ENCODE measurements around the gene ATOSB. TPM values are rescaled to one million over a fixed set of nuclear protein-coding genes. Genes with fewer than 3 reads are reported as not detected.

ATOSB gene
- total RNA-seq, 1 donor from 2014 or later = 30.3 TPM

DNA sequence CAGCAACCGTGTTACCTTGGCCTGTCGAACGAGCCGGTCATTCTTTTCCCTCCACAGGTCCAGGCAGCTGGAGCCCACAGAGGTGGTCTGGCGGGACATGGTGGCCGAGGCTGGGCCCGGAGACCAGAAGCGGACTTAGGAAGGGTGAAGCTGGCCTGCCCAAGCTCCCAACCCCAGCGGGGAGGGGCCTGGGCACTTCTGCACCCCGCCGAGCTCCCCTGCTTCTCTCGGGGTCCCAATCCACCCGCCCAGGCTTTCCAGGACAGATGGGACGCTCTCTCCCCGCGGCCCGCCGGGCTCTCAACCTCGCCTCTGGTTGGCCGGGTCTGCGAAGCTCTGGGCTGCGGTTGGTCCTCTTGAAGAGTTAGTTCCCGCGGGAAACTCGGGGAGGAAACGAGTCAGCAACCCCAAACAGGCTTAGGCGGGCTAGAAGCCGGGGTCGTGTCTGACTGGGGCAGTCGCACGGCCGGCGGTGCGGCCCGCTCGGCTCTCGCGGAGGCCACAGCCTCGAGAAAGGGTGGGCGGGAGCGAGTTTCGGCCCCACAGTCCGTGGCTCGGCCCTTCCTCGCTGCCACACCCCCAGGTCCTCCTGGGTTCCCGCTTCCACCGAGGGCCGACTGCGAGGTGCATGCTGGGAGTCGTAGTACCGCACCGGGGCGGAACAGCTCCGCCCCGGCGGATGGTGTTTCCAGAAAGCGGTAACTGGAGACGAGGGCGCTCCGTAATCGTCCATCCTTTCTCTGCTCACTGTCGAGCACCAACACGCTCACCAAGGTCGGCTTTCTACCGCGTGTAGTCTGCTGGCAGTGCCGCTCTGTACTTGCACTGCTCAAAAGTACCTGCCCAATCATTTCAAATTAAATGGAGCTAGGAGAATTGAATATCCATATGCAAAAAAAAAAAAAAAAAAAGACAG is 36.0 kb downstream of the ATOSB start, which contains the start of gene FANCG:
TSS of gene FANCG (minus strand) at position 517 of the 916 bp plus-strand sequence. CDS start at position 99, 418 bp downstream.
- TF ChIP-seq, protein P1, sequence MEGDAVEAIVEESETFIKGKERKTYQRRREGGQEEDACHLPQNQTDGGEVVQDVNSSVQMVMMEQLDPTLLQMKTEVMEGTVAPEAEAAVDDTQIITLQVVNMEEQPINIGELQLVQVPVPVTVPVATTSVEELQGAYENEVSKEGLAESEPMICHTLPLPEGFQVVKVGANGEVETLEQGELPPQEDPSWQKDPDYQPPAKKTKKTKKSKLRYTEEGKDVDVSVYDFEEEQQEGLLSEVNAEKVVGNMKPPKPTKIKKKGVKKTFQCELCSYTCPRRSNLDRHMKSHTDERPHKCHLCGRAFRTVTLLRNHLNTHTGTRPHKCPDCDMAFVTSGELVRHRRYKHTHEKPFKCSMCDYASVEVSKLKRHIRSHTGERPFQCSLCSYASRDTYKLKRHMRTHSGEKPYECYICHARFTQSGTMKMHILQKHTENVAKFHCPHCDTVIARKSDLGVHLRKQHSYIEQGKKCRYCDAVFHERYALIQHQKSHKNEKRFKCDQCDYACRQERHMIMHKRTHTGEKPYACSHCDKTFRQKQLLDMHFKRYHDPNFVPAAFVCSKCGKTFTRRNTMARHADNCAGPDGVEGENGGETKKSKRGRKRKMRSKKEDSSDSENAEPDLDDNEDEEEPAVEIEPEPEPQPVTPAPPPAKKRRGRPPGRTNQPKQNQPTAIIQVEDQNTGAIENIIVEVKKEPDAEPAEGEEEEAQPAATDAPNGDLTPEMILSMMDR (IDR thresholded peaks at IDR 0.05) = peak; percentile 8
- Mint-ChIP-seq H3K36me3 (ENCODE audit: unreplicated experiment) (peaks cover 2% of the 10 kb centered on the region), H3K4me1 (ENCODE audit: unreplicated experiment) (peaks cover 24% of the 10 kb centered on the region), H3K27ac (ENCODE audit: unreplicated experiment) (peak within 1 kb of the TSS; percentile 95), H3K27me3 (ENCODE audit: unreplicated experiment) (no peaks in the 10 kb centered on the region), H3K9me3 (ENCODE audit: unreplicated experiment) (no peaks in the 10 kb centered on the region), H3K4me3 (ENCODE audit: unreplicated experiment) (peak within 1 kb of the TSS; percentile 87)
- DNase-seq (ENCODE audit: extremely low spot score, unreplicated experiment) = peak; percentile 95

DNA sequence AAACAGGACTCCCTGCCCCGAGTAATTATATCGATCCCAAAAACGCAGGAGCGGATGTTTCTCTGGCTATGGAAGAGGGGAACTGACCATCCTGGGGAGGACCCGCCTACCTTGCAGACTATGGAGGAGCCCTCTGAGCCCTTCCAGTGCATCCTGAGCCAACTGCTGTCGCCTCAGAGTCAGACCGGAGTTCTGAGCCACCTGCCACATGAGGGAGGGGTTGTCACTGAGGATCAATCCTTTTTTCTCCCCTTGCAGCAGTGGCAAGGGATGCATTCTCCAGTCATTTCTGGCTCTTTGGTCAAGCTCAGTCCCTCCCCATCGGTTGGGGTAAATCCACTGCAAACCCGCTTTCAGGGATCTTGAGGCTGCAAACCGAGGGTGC is 36.6 kb downstream of the ATOSB start:
- TF ChIP-seq, protein P1 (IDR thresholded peaks at IDR 0.05) = no peak
- Mint-ChIP-seq H3K27me3 (ENCODE audit: unreplicated experiment) (no peaks in the 10 kb centered on the region), H3K4me1 (ENCODE audit: unreplicated experiment) (peaks cover 24% of the 10 kb centered on the region), H3K36me3 (ENCODE audit: unreplicated experiment) (peaks cover 2% of the 10 kb centered on the region), H3K9me3 (ENCODE audit: unreplicated experiment) (no peaks in the 10 kb centered on the region), H3K4me3 (ENCODE audit: unreplicated experiment) (peak overlapping the region; percentile 87), H3K27ac (ENCODE audit: unreplicated experiment) (peak overlapping the region; percentile 95)
- DNase-seq (ENCODE audit: extremely low spot score, unreplicated experiment) = no peak

DNA sequence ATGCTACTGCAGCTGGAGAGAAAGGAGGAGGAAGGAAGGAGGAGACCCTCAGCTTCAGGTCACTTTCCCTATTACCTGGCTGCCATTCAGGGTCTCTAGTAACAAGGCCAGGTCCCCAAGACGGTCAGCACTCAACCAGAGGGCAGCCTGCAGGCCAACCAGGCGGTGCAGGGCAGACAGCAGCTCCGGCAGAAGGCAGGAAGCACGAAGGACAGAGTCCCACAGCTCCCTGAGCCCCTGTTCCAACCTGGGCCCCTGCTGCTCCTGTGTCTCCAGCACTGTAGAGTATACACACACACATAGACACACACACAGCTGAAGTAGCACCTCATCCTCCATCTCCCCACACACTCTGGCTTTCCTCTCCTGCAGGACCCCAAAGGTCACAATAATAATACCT is 37.6 kb downstream of the ATOSB start:
- TF ChIP-seq, protein P1 (IDR thresholded peaks at IDR 0.05) = no peak
- H3K36me3 Mint-ChIP-seq (ENCODE audit: unreplicated experiment) = peaks cover 2% of the 10 kb centered on the region
- no peaks in the 10 kb centered on the region for H3K27me3 Mint-ChIP-seq (ENCODE audit: unreplicated experiment)
- no peak for DNase-seq (ENCODE audit: extremely low spot score, unreplicated experiment)
- no peak overlapping the region for H3K27ac Mint-ChIP-seq (ENCODE audit: unreplicated experiment)
- H3K9me3 Mint-ChIP-seq (ENCODE audit: unreplicated experiment) = no peaks in the 10 kb centered on the region
- H3K4me1 Mint-ChIP-seq (ENCODE audit: unreplicated experiment) = peaks cover 25% of the 10 kb centered on the region
- H3K4me3 Mint-ChIP-seq (ENCODE audit: unreplicated experiment) = peak overlapping the region; percentile 87

DNA sequence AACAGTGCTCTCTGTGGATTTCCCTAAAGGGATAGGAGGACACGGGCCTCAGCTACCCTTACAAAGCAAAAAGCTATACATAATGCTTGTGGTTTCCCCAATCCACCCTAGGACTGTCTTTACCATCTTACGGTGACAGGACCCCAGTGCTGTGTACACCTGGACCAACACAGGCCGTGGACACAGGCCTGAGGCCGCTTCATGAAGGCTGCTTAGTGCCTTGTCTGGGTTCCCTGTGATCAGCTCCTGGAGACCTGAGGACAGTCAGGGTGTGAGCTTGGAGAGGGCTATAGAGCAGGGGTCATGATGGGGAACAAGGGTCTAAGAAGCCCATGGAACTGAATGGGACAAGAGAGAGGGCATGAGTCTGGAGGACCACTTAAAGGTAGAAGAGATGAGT is 38.8 kb downstream of the ATOSB start:
- Mint-ChIP-seq H3K27ac (ENCODE audit: unreplicated experiment) (no peak overlapping the region), H3K4me3 (ENCODE audit: unreplicated experiment) (no peak overlapping the region), H3K36me3 (ENCODE audit: unreplicated experiment) (peaks cover 2% of the 10 kb centered on the region), H3K27me3 (ENCODE audit: unreplicated experiment) (no peaks in the 10 kb centered on the region), H3K9me3 (ENCODE audit: unreplicated experiment) (no peaks in the 10 kb centered on the region), H3K4me1 (ENCODE audit: unreplicated experiment) (peaks cover 30% of the 10 kb centered on the region)
- DNase-seq (ENCODE audit: extremely low spot score, unreplicated experiment) = no peak
- TF ChIP-seq, protein P1 (IDR thresholded peaks at IDR 0.05) = no peak

DNA sequence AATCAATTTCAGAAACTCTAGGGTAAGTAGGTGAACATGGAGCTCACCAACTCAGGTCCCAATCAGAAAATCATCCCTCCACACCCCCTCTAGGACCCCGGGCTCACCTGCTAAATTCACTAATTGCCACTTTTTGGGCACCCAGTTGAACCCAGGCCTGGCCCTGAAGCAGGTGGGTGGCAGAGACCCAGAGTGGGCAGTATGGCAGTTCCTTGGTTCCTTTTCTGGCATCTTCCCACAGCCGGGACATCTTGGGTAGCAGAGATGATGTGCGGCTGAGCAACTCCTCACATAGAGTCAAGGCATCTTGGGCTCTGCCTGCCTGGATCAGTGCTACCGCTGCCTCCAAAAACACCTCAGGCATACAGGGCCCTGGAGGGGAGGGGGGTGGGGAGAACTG is 40.3 kb downstream of the ATOSB start:
- Mint-ChIP-seq H3K9me3 (ENCODE audit: unreplicated experiment) (no peaks in the 10 kb centered on the region), H3K27ac (ENCODE audit: unreplicated experiment) (no peak overlapping the region), H3K27me3 (ENCODE audit: unreplicated experiment) (no peaks in the 10 kb centered on the region), H3K4me3 (ENCODE audit: unreplicated experiment) (no peak overlapping the region), H3K4me1 (ENCODE audit: unreplicated experiment) (peaks cover 38% of the 10 kb centered on the region), H3K36me3 (ENCODE audit: unreplicated experiment) (peaks cover 4% of the 10 kb centered on the region)
- no peak for DNase-seq (ENCODE audit: extremely low spot score, unreplicated experiment)
- TF ChIP-seq, protein P1 (IDR thresholded peaks at IDR 0.05) = no peak

Measured in osteocyte (in vitro differentiated cells).